ENCODE measurements around the gene NUCB1.
A peak's percentile ranks its signal among the peaks of the same experiment; 100 is the strongest.

The NUCB1 gene

DNA sequence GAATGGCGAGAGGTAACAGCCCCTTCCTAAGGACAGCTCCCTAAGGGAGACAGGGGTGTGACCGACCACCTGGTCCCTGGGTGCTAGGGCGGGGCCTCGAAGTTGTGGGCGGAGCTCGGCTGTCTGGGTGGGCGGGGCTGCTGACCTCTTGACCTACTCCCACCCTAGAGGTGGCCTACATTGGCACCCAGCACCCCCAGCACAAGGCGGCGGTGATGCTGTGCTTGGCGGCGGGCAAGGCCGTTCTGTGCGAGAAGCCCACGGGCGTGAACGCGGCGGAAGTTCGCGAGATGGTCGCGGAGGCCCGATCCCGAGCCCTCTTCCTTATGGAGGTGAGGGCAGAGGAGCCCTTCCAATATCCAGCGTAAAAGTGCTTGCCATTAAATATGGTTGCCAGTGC lies 35.8 kb downstream of the NUCB1 start:
- DNase-seq (ENCODE audit: low spot score) = no peak

DNA sequence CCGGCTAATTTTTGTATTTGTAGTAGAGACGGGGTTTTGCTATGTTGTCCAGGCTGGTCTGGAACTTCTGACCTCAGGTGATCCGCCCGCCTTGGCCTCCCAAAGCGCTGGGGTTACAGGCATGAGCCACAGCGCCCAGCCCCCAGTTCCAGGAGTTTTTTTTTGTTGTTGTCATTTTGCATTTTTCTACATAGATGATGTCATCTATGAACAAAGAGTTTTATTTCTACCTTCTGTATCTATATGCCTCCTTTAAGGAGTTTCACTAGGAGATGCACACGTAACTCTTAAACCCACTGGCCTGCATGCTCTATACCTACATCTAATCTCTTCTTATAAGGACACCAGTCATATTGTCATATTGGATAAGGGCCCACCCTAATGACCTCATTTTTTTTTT lies 38.1 kb downstream of the NUCB1 start:
- no peak for DNase-seq (ENCODE audit: low spot score)

GRCh38 chr19:48940902-48941301 lies 40.8 kb downstream of the NUCB1 start:
- DNase-seq (ENCODE audit: low spot score) = no peak

- DNase-seq (ENCODE audit: low spot score) = no peak
These were observed 43.0 kb downstream of the NUCB1 start for GRCh38 chr19:48943081-48943480.

DNA sequence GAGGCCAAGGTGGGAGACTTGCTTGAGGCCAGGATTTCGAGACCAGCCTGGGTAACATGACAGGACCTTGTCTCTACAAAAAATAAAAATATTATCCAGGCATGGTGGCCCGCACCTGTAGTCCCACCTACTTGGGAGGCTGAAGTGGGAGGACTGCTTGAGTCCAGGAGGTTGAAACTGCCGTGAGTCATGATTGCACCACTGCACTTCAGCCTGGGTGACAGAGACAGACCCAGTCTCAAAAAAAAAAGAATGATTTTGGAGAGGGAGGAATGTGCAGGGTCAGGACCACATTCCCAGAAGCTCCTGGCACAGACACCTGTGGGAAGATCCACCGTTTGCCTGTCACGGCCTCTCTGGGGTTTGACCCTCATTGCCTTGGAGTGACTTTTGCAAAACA lies 45.3 kb downstream of the NUCB1 start:
- no peak for DNase-seq (ENCODE audit: low spot score)

GRCh38 chr19:48945817-48946216 lies 45.7 kb downstream of the NUCB1 start:
- DNase-seq (ENCODE audit: low spot score) = no peak

DNA sequence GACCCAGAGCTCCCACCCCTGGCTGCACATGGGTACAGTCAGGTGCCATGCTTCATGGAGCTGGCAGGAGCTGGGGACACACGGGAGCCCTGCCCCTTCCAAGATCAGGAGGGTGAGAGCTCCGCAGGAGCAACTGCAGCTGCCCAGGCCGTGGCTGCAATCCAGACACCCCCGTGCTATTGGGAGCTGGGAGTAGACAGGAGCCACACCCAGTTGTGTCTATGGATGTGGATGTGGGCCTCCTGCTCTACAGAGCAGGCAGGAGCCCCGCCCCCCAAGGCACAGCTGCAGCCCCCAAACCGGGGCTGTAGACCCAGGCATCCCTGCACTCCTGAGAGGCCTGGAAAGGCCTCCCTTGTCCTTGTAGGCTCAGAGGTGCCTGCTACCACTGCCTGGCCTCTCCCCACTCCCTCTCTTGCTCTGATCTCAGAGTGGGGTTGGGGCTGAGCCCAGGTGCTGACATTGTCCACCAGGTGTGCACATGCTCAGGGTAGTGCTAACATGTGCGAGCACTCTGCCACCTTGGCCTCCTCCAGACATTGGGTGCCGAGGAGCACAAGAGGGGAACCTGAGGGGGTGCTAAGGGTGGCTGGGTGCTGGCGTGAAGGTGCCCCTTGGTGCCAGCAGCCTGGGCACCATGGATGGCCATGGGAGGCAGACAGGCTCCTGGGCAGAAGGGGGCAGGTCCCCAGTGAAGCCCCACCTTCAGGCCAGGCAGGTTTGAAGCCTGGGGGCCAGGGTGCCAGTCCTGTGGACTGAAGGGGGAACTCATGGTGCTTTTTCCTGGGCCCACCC lies 46.5 kb downstream of the NUCB1 start:
- DNase-seq (ENCODE audit: low spot score) = no peak

DNA sequence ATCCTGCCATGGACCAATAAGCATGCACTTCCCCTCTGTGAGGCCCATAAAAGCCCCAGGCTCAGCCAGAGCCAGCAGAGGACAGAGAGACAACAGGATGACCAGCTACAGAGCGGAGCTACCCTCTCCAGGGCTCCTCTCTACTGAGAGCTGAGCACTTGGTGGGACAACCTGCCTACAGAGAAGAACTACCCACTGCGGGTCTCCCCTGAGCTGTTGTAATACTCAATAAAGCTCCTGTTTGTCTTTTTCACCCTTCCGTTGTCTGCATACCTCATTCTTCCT lies 47.1 kb downstream of the NUCB1 start:
- no peak for DNase-seq (ENCODE audit: low spot score)

DNA sequence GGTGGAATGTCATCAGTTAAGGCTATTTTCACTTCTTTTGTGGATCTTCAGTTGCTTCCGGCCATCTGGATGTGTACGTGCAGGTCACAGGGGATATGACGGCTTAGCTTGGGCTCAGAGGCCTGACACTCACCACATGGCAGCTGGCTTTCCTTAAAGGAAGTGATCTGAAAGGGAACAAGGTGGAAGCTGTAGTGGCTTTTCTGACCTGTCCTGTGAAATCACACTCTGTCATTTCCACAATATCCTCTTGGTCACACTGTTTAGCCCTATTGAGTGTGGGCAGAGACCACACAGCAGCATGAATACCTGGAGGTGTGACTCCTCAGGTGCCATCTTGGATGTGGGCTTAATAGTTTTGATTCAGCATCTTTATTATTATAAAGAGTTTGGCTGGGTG lies 50.0 kb downstream of the NUCB1 start:
- DNase-seq (ENCODE audit: low spot score) = no peak

DNA sequence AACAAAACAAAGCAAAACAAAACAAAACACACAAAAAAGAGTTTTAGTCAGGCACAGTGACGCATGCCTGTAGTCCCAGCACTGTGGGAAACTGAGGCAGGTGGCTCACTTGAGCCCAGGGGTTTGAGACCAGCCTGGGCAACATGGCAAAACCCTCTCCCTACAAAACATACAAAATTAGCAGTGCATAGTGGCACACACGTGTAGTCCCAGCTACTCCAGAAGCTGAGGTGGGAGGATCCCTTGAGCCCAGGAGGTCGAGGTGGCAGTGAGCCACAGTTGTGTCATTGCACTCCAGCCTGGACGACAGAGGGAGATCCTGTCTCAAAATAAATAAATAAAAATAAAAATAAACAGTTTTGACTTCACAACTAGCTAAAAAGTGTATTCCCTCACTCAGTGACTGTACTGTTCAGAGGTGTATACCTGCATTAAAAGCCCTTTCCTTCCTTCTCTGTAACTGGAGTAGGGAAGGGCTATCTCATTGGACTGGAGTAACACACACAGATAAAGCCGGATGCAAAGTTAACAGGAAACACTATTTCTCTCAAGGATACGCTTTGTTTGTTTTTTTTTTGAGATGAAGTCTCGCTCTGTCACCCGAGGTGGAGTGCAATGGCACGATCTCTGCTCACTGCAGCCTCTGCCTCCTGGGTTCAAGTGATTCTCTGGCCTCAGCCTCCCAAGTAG lies 50.9 kb downstream of the NUCB1 start:
- no peak for DNase-seq (ENCODE audit: low spot score)

DNA sequence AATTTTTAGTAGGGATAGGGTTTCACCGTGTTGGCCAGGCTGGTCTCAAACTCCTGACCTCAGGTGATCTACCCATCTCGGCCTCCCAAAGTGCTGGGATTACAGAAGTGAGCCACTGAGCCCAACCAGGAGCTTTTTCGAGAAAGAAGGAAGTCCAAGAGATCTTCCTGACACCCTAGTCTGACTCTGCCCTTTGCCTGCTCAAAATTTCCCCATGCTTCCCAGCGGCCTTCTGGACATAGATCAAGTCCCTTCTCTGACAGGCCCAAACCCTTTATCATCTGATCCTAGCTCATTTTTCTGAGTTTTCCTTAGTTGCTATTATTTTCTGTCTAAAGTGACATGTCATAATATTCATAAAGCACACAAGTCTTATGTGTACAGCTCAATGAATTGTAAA lies 53.0 kb downstream of the NUCB1 start:
- no peak for DNase-seq (ENCODE audit: low spot score)

- no peak for DNase-seq (ENCODE audit: low spot score)
These were observed 54.0 kb downstream of the NUCB1 start for GRCh38 chr19:48953990-48954594.

DNA sequence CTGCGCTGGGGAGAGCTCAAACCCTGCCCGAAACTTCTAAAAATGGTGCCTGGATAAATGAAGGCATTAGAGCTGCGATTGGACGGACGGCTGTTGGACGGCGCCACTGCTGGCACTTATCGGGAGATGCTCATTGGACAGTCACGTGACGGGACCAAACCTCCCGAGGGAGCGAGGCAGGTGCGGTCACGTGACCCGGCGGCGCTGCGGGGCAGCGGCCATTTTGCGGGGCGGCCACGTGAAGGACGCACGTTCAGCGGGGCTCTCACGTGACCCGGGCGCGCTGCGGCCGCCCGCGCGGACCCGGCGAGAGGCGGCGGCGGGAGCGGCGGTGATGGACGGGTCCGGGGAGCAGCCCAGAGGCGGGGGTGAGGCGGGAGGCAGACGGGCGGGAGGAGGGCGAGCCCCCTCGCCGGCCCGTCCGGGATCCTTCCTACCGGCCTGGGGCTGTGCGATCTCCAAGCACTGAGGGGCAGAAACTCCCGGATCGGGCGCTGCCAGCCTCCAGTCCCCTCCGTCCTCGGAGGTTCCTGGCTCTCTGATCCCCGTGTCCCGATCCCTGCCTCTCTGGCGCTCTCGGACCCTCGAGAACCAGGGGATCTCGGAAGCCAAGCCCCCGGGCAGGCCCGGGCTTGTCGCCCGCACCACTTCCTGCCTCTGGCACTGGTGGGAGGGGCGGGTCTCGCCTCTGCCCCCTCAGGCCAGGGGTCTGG lies 54.6 kb downstream of the NUCB1 start, which contains the start of gene BAX:
Gene BAX (plus strand): TSS at position 281 of the 713 bp plus-strand sequence. CDS start 54 bp downstream, at position 335.
- peak; percentile 98 for DNase-seq (ENCODE audit: low spot score)

DNA sequence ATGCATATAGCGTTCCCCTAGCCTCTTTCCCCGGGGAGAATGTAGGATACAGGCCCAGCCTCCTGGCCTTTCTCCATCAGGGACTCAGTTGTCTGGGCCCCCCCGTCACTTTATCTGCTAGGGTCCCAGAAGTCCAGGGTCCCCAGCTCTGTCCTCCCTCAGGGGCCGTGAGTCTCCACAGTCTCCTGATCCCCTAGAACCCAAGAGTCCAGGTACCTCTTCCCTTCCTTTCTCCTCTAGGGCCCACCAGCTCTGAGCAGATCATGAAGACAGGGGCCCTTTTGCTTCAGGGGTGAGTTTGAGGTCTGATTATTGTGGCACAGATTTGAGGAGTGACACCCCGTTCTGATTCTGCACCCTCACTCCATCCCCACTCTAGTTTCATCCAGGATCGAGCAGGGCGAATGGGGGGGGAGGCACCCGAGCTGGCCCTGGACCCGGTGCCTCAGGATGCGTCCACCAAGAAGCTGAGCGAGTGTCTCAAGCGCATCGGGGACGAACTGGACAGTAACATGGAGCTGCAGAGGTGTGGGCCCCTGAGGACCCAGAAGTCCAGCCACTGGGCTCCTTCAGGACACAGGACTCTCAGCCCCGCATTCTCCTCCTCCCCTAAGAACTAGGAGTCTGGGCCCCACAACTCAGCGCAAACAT lies 55.3 kb downstream of the NUCB1 start:
- DNase-seq (ENCODE audit: low spot score) = no peak

DNA sequence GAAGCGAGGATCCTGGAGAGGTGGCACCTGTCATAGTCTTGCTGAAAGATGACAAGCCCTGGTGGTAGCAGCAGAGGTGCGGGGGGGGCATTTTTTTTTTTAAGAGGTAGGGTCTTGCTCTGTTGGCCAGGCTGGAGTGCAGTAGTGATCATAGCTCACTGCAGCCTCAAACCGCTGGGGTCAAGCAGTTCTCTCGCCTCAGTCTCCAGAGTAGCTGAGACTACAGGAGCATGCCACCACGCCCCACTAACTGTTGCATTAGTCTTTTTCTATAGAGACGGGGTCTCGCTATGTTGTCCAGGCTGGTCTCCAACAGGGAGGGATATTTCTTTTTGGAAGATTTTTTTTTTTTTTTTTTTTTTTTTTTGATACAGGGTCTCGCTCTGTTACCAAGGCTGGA lies 57.9 kb downstream of the NUCB1 start:
- DNase-seq (ENCODE audit: low spot score) = no peak

DNA sequence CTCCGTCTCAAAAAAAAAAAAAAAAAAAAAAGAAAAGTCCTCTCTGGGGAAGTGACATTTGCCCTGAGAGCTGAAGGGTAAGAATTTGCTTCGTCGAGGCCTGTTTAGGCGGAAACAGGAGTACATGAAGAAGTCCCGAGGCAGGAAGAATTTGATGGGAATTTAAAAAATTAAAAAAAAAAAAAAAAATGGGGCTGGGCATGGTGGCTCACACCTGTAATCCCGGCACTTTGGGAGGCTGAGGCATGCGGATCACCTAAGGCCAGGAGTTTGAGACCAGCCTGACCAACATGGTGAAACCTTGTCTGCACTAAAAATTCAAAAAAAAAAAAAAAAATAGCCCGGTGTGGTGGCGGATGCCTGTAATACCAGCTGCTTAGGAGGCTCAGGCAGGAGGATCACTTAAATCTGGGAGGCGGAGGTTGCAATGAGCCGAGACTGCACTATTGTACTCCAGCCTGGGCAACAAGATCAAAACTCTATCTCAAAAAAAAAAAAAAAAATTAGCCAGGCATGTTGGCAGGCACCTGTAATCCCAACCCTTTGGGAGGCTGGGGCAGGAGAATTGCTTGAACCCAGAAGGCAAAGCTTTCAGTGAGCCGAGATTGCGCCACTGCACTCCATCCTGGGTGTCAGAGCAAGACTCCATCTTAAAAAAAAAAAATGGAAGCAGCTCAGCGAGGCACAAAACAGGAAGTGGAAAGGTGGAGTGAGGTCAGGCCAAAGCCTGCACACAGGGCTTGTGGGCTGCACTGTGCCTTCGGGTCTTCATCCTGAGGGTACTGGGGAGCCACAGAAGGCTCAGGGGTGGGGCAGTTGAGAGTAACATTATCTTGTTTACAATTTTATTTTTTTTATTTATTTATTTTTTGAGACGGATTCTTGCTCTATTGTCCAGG lies 59.5 kb downstream of the NUCB1 start:
- DNase-seq (ENCODE audit: low spot score) = no peak

DNA sequence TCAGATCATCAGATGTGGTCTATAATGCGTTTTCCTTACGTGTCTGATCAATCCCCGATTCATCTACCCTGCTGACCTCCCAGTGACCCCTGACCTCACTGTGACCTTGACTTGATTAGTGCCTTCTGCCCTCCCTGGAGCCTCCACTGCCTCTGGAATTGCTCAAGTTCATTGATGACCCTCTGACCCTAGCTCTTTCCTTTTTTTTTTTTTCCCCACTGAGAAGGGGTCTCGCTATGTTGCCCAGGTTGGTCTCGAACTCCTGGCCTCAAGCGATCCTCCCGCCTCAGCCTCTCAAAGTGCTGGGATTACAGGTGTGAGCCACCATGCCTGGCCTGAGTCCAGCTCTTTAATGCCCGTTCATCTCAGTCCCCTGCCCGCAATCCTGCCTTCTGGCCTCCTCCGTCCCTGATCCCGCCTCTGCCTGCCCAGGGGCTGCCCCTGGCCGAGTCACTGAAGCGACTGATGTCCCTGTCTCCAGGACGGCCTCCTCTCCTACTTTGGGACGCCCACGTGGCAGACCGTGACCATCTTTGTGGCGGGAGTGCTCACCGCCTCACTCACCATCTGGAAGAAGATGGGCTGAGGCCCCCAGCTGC lies 61.0 kb downstream of the NUCB1 start:
- DNase-seq (ENCODE audit: low spot score) = no peak

GRCh38 chr19:48961673-48962028 lies 61.5 kb downstream of the NUCB1 start:
- DNase-seq (ENCODE audit: low spot score) = no peak

- peak; percentile 85 for DNase-seq (ENCODE audit: low spot score)
These were observed 62.1 kb downstream of the NUCB1 start for GRCh38 chr19:48962029-48962848.

GRCh38 chr19:48962849-48963165 lies 62.7 kb downstream of the NUCB1 start:
- no peak for DNase-seq (ENCODE audit: low spot score)
